NCI-H2029 treated with DMSO at 0.1 percent for 48 hours (cell line): ENCODE results near the gene TFIP11.

ENCODE experiments used
- DNase-seq: peaks from one replicate; lab custom pipeline; 2025; lab: John Stamatoyannopoulos, UW

TFIP11 gene

DNA sequence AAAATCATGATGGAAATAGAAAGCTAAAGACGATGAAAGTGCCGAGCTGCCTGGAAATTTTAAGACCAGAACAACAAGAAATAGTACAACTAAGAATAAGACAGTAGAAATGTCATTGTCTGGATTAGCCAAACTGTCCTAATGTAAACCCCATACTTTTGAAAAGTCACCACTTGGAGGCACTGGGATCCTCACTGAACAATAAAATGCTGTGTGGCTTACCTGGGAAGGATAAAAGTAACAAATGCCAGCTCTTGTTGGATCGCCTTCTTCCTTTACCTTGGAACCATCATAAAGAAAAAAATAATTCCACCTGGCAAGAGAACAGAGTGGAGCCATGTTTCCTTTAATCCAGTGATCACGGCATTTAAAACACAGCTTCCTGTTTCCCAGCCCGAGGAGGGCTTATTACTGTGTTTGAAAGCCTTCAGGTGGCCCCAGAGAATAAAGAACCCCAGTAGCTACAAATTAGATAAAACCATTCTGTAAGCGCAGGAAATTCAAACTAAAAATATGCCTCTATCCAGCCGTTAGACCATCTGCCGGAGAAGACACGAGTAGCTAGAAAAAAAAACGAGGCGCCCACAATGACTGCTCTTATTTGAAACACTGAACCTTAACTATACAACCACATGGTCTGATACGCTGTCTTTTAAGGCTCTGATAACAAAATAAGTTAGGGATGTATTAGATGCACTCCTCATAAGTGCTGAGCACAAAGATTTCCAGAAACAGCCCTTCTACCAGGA is 33.1 kb downstream of the TFIP11 start:
- no peak for DNase-seq

GRCh38 chr22:26477341-26477731 is 34.9 kb downstream of the TFIP11 start:
- no peak for DNase-seq

- no peak for DNase-seq
Observed at GRCh38 chr22:26476705-26477340, 35.5 kb downstream of the TFIP11 start.

GRCh38 chr22:26474682-26475081 is 37.6 kb downstream of the TFIP11 start:
- DNase-seq: no peak

GRCh38 chr22:26471522-26471921 is 40.8 kb downstream of the TFIP11 start:
- no peak for DNase-seq

- DNase-seq: no peak
Observed at GRCh38 chr22:26470807-26471206, 41.5 kb downstream of the TFIP11 start.

GRCh38 chr22:26466196-26466595 is 46.1 kb downstream of the TFIP11 start:
- no peak for DNase-seq

DNA sequence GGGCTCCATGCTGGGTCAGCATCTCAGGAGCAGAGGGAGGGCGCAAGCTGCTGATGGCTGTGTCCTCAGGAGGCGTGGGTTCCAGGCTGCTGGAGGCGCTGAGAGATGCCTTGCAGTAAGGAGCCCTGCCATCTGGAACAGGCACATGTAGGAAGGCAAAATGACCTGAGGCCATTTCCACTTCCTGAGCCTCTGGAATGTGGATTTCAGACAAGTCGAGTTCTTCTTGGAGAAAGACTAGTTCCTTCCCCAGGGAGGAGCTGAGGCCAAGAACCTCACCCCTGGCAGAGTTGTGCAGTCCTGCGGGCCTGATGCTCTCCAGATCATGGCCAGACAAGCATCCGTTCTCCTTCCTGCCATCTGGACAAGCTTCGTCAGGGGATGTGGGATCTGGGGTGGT is 48.0 kb downstream of the TFIP11 start:
- DNase-seq: no peak

- DNase-seq: no peak
Observed at GRCh38 chr22:26463688-26464087, 48.6 kb downstream of the TFIP11 start.

DNA sequence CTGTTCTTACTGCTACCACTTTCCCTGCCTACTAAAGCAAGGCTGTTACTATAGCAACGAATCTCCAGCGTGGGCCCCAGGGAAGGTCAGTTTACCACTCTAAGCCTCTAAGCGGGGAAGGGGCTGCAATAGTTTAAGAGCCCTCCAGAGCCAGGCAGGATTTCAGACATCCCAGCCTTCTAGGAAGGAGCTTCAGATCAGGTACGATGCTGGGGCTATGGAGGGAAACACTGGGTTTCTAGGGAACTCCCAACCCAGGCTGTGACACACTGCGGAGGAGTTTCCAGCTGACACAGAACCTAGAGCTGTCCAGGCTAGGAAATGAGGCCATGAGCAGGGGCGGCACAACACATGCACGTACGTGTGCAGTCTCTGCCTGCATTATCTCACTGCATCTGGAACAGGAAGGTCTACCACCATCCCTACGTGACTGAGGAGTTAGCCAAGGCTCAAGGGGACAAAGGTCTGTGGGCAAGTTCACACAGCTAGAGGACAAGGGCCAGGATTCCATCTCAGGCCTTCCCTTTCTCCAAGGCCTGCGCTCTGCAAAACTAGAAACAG is 49.1 kb downstream of the TFIP11 start:
- DNase-seq: no peak

DNA sequence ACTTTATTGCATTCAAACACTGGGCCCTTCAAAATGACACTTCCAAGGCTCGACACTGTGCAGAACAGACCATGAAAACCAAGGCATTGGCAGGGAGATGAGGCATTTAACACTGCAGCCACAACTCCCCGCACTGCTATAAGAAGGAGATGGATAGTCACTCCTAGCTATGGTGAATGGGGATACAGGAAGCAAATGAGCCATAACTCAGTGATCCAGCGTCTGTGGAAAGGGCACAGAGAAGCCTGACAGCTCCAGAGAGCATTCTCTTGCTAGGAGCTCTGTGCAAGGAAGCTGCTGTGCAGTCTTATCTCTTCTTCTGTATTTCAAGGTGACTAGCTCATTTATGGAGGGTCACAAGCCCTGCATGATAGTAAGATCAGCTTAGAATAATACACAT is 49.6 kb downstream of the TFIP11 start:
- no peak for DNase-seq

DNA sequence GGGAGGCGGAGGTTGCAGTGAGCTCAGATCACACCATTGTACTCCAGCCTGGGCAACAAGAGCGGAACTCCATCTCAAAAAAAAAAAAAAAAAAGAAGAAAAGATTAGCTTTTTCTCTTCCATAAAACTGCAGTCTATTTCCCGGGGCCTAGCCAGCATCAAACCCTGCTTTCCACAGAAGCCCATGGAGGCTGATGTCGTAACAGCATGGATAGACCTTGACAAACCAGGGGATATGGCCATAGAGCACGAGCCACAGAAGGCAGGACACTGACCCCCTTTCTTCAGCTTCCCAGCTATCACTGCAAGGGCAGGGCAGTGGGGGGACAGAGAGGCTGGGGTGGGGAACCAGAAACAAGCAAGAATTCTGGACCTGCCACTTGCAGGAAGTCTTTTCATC is 50.2 kb downstream of the TFIP11 start:
- no peak for DNase-seq

DNA sequence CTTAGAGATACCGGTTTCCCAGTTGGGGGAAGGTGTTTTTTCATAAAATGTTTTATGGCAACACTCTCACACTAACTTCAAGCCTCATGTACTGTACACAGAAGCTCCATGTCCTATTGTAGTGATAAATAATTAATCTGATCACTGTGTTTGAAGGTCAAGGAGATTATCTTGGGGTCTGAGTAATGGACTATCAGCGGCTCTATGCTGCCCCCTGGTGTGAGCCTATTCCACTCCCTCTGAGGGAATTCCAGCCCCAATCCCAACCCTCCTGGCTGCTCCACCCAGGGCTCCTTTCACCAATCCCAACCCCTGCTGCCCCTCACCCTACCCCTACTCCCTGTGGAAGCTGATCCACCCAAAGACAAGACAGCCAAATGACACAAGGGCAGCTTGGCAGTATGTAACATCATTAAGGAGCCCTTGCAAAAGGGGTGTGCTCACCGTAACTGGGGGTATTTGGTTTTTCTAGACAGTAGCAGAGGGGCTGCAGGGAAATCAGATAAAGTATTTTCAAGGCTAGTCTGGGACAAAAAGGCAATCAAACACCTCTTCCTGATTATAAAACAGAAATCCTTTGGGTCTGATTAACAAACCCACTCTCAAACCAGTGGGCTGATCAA is 51.0 kb downstream of the TFIP11 start:
- peak; percentile 41 for DNase-seq

DNA sequence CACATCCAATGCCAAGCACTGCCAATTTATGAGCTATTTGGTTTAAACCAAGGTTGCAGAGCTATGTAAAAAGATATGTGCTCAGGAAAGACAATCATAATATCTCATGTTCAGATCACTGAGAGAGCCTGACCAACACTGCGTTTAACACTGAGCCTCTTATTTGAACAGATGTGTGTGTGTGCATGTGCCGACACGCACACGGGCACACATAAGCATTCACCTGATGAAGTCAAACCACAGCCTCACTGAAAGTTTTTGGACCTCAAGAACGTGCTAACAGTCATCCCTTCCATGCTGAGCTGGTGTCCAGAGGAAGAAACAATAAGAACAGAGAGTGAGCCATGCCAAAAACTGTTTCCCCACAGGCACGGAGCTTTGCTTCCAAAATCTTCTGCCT is 52.1 kb downstream of the TFIP11 start:
- no peak for DNase-seq

DNA sequence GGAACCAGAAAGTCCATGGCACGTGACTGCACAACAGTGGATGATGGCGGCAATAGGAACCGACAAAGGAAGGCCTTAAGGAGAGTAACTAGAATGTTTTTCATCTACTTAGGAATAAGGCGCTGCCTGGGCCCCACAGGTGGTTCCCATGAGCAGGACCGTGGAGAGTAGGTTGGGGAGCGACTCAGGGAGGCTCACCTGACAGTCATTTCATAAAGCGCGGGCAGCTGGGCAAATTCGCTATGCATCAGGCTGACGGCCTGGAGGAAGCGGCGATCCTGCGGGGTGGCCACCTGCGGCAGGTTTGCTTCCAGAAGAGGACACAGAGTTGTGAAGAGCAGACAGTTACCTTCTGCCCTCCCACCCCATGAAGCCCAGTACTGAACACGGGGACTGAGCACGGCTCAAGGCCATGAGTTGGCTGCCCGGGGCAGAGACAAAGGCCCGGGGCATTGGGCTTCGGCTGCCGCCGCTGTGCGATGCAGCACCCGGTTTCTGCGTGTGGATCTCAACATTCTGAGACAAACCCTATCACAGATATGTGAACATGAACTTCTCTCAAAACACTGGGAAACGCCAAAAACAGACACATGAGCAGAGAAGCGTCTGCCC is 54.5 kb downstream of the TFIP11 start:
- no peak for DNase-seq

GRCh38 chr22:26453812-26454500 is 58.3 kb downstream of the TFIP11 start:
- no peak for DNase-seq

DNA sequence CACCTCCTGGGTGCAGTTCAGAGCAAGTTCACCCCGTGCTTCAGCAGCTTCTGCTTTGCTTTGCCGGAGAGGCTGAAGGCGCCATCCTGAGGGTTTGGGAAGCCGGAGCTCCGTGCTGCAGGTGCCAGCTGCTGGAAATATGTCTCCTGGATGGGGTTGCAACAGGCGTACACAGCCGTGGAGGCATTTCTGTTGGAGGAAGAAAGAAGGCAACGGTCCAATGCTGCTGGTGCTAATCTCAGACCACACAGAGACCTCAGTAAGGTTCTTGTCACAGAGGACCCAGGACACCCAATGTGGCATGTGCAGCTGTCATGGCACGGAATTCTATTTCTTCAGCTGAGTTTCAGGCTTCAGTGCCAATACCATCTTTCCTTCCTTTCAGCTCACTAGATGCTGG is 59.1 kb downstream of the TFIP11 start:
- no peak for DNase-seq

DNA sequence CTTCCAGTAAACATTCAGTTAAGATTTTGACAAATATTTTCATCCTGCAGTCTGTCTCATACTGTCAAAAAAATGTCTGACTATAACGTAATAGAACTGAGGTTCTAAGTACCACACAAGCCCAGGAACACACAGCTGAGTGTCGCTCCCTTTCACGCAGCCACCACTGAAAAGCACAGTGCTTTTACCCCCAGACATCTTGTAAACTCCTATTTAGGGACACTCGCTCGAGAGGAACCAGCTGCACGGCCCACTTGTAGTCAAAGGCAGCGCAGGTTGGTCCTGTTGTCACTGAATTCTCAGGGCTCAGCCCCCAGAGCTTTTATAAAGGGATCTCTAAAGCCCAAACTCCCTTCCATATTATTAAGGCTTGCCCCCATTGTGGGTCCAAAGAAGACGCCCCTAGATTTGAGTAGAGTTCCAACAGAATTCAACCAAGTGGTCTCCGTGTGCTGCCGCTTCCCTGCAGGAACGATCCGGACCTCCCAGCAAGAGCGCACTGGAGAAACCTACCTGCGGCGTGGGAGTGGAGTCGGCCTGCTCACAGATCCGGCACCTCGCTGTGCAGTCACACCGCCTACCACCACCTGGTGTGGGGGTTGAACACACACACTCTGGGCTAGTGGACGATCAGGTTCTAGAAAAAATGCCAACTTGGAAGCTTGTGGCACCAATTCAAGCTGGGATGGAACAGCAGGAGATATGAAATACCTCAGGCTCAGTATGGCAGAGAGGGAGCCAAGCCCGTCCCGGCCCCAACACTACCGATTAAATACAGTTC is 59.8 kb downstream of the TFIP11 start:
- no peak for DNase-seq

DNA sequence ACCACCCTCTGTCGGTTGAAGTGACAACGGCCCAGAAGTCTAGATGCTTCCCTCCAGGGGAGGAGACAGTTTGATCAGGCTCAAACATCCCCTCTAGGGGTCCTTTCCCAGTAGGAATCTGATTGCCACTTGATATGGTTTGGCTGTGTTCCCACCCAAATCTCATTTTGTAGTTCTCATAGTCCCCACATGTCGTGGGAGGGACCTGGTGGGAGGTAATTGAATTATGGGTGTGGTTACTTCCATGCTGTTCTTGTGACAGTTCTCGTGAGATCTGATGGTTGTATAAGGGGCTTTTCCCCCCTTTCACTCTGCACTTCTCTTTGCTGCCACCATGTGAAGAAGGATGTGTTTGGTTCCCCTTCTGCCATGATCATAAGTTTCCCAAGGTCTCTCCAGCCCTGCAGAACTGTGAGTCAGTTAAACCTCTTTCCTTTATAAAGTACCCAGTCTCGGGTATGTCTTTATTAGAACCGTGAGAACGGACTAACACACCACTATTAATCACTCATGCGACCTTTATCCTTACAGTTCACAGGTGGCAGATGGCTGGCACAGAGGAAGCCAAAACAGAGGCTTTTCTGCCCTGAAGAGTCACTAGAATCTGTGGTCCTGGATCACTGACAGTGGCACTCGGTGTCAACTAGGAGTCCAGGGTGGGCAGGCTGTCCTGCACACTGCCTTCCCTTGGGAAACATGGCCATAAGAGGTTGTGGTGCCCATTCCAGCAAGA is 61.7 kb downstream of the TFIP11 start:
- no peak for DNase-seq

GRCh38 chr22:26448941-26449340 is 63.3 kb downstream of the TFIP11 start:
- no peak for DNase-seq

- no peak for DNase-seq
Observed at GRCh38 chr22:26448334-26448733, 63.9 kb downstream of the TFIP11 start.
